Stimulated activated naive CD4-positive, alpha-beta T cell treated with Interleukin-2 at 50 U/mL for 16 hours (primary cell): ENCODE results near the gene SCG5.

Experiments used
- DNase-seq: peaks from one replicate; lab custom pipeline; 2025; lab: John Stamatoyannopoulos, UW

The SCG5 gene

GRCh38 chr15:32659340-32660155 lies 18.0 kb downstream of the SCG5 start:
- DNase-seq, result no peak

- no peak for DNase-seq
Measured at GRCh38 chr15:32663671-32664070, 22.2 kb downstream of the SCG5 start.

- no peak for DNase-seq
Measured at GRCh38 chr15:32664796-32665195, 23.3 kb downstream of the SCG5 start.

- DNase-seq, result no peak
Measured at GRCh38 chr15:32667321-32667720, 25.8 kb downstream of the SCG5 start.

- DNase-seq, result no peak
Measured at GRCh38 chr15:32668942-32669341, 27.4 kb downstream of the SCG5 start.

GRCh38 chr15:32669896-32670611 lies 28.5 kb downstream of the SCG5 start:
- no peak for DNase-seq

- no peak for DNase-seq
Measured at GRCh38 chr15:32670623-32671022, 29.1 kb downstream of the SCG5 start.

- no peak for DNase-seq
Measured at GRCh38 chr15:32671339-32672325, 30.1 kb downstream of the SCG5 start.

GRCh38 chr15:32674681-32675080 lies 33.2 kb downstream of the SCG5 start:
- no peak for DNase-seq

GRCh38 chr15:32675466-32675865 lies 34.0 kb downstream of the SCG5 start:
- no peak for DNase-seq

GRCh38 chr15:32676169-32676568 lies 34.7 kb downstream of the SCG5 start:
- DNase-seq, result no peak

GRCh38 chr15:32677238-32677750 lies 35.8 kb downstream of the SCG5 start:
- no peak for DNase-seq

- DNase-seq, result no peak
Measured at GRCh38 chr15:32679298-32679690, 37.8 kb downstream of the SCG5 start.

GRCh38 chr15:32682569-32682968 lies 41.1 kb downstream of the SCG5 start:
- DNase-seq, result no peak

GRCh38 chr15:32682977-32683630 lies 41.6 kb downstream of the SCG5 start:
- DNase-seq, result no peak

- no peak for DNase-seq
Measured at GRCh38 chr15:32683906-32684584, 42.5 kb downstream of the SCG5 start.

- DNase-seq, result no peak
Measured at GRCh38 chr15:32685576-32685975, 44.1 kb downstream of the SCG5 start.

- DNase-seq, result no peak
Measured at GRCh38 chr15:32687556-32687955, 46.0 kb downstream of the SCG5 start.

GRCh38 chr15:32688151-32688639 lies 46.7 kb downstream of the SCG5 start:
- no peak for DNase-seq

- DNase-seq, result no peak
Measured at GRCh38 chr15:32690941-32691688, 49.6 kb downstream of the SCG5 start.
